Gastroesophageal sphincter (tissue), 4 donors: ENCODE data around the gene DNM3. TPM values are rescaled to one million over a fixed set of nuclear protein-coding genes. Genes with fewer than 3 reads are reported as not detected.

Experiments used
- ATAC-seq: fragments of 150-250 bp; one replicate; pipeline ENCODE4 v1.9.1; 2016; ENCODE audit warnings: mild to moderate bottlenecking, moderate library complexity
- H3K27ac ChIP-seq, 4 donors: fragments of 200-600 bp; sonication (generic) in 3 of 4; 1 replicate in 3 of 4; 2 replicates in 1 of 4; pipeline ENCODE4 v1.5.1; 2016 to 2019
- H3K27me3 ChIP-seq: fragments of 200-600 bp; sonication (generic); one replicate; pipeline ENCODE4 v1.5.1; 2019
- H3K36me3 ChIP-seq, 2 donors: fragments of 200-600 bp; sonication (generic); one replicate each; pipeline ENCODE4 v1.5.1; 2019; ENCODE audit warnings: control low read depth in 1 of 2
- H3K4me1 ChIP-seq, 3 donors: fragments of 200-600 bp; sonication (generic); 1 replicate in 2 of 3; 2 replicates in 1 of 3; pipeline ENCODE4 v1.5.1; 2016 to 2019; ENCODE audit warnings: control low read depth in 2 of 3
- H3K4me3 ChIP-seq, 2 donors: fragments of 200-600 bp; sonication (generic); one replicate each; pipeline ENCODE4 v1.5.1; 2019; ENCODE audit warnings: mild to moderate bottlenecking in 1 of 2, moderate library complexity in 1 of 2
- H3K9me3 ChIP-seq, 3 donors: fragments of 200-600 bp; sonication (generic); one replicate each; pipeline ENCODE4 v1.5.1; 2017 to 2019; ENCODE audit warnings: control low read depth in 2 of 3
- CTCF ChIP-seq, 4 experiments: fragments of 200-600 bp in 2 of 4; fragments of 450-650 bp in 2 of 4; sonication (generic) in 1 of 4; IDR thresholded peaks; one replicate each; pipeline ENCODE4 v1.5.1; 2017 to 2019; ENCODE audit warnings: antibody characterized with exemption in 4 of 4, mild to moderate bottlenecking in 2 of 4, moderate library complexity in 2 of 4
- EP300 ChIP-seq: sonication (generic); formaldehyde crosslinking; IDR thresholded peaks from one replicate; pipeline ENCODE4 v1.6.1; 2017; ENCODE audit warnings: antibody characterized with exemption, mild to moderate bottlenecking
- POLR2A ChIP-seq, 2 donors: fragments of 450-650 bp; IDR thresholded peaks; one replicate each; pipeline ENCODE4 v1.6.1; 2017; ENCODE audit warnings: antibody characterized with exemption in 2 of 2, mild to moderate bottlenecking in 2 of 2, moderate library complexity in 1 of 2
- POLR2AphosphoS5 ChIP-seq: sonication (generic); formaldehyde crosslinking; IDR thresholded peaks from one replicate; pipeline ENCODE4 v1.6.1; 2017; ENCODE audit warnings: antibody characterized with exemption
- WGBS, 2 donors: methylation state at CpG; one replicate each; pipeline ENCODE4 v1.1.5; 2018; ENCODE audit warnings: low coverage in 1 of 2; 5-methylcytosine and 5-hydroxymethylcytosine counted together
- total RNA-seq, 4 donors: library from RNA; depleted of rRNA; stranded (reverse); fragments of >200 nt; gene quantifications; one replicate each; pipeline ENCODE4 v1.1.0, GENCODE V29; 2016

Gene DNM3
- total RNA-seq, 4 donors from 2014 or later = 1.9 to 5.0 (median 3.9) TPM

- WGBS, 2 donors = 83 to 91% methylated on average over 2 to 3 of the region's 3 CpGs
- Histone ChIP-seq H3K9me3 (no peaks in the 10 kb centered on the region), H3K36me3 (no peaks in the 10 kb centered on the region), H3K27ac (no peak overlapping the region), H3K27me3 (no peaks in the 10 kb centered on the region), H3K4me1 (peaks cover 0 to 23% (median 3%) of the 10 kb centered on the region in 3 donors), H3K4me3 (no peak overlapping the region)
- TF ChIP-seq CTCF (IDR thresholded peaks at IDR 0.05) (no peak), POLR2A (IDR thresholded peaks at IDR 0.05) (no peak), EP300 (no peak), POLR2AphosphoS5 (no peak)
- peak; percentile 71 for ATAC-seq
These were observed 426.9 kb downstream of the DNM3 start for GRCh38 chr1:172268237-172268636.

GRCh38 chr1:172269084-172269483, 427.8 kb downstream of the DNM3 start:
- Histone ChIP-seq H3K4me3 (no peak overlapping the region), H3K9me3 (no peaks in the 10 kb centered on the region), H3K27ac (peak overlapping the region; percentile 39 to 65 (median 53)), H3K4me1 (peaks cover 0 to 23% (median 3%) of the 10 kb centered on the region in 3 donors), H3K27me3 (no peaks in the 10 kb centered on the region), H3K36me3 (no peaks in the 10 kb centered on the region)
- ATAC-seq = no peak
- TF ChIP-seq POLR2AphosphoS5 (no peak), EP300 (no peak), POLR2A (IDR thresholded peaks at IDR 0.05) (no peak), CTCF (IDR thresholded peaks at IDR 0.05) (no peak)
- 62 to 78% methylated on average over 5 of the region's 5 CpGs for WGBS, 2 donors

- WGBS, 2 donors = 37 to 52% methylated on average over 3 of the region's 3 CpGs
- H3K4me3 ChIP-seq = no peak overlapping the region
These were observed 428.3 kb downstream of the DNM3 start for GRCh38 chr1:172269644-172270043.

GRCh38 chr1:172270605-172271004, 429.3 kb downstream of the DNM3 start:
- Histone ChIP-seq H3K9me3 (no peaks in the 10 kb centered on the region), H3K36me3 (no peaks in the 10 kb centered on the region), H3K27me3 (no peaks in the 10 kb centered on the region), H3K27ac (peak overlapping the region in 2 of 4 donors; percentile 45 to 61), H3K4me3 (no peak overlapping the region), H3K4me1 (peaks cover 0 to 23% (median 3%) of the 10 kb centered on the region in 3 donors)
- no peak for ATAC-seq
- WGBS, 2 donors = 4% methylated on average over 3 of the region's 3 CpGs
- no peak for TF ChIP-seq EP300
- no peak for TF ChIP-seq POLR2A (IDR thresholded peaks at IDR 0.05)
- TF ChIP-seq CTCF (IDR thresholded peaks at IDR 0.05) = no peak

More at GRCh38 chr1:172269644-172270043, 428.3 kb downstream of the DNM3 start:
- Histone ChIP-seq H3K27ac (peak overlapping the region; percentile 39 to 65 (median 53)), H3K36me3 (no peaks in the 10 kb centered on the region), H3K9me3 (no peaks in the 10 kb centered on the region), H3K27me3 (no peaks in the 10 kb centered on the region), H3K4me1 (peaks cover 0 to 23% (median 3%) of the 10 kb centered on the region in 3 donors)
- TF ChIP-seq CTCF (IDR thresholded peaks at IDR 0.05) (peak in 1 of 4 experiments; percentile 8), POLR2AphosphoS5 (no peak)
- ATAC-seq = no peak

- H3K4me3 ChIP-seq = no peak overlapping the region
- H3K27me3 ChIP-seq = no peaks in the 10 kb centered on the region
- H3K27ac ChIP-seq = no peak overlapping the region
- no peaks in the 10 kb centered on the region for H3K9me3 ChIP-seq
- 55 to 68% methylated on average over 1 of the region's 1 CpG for WGBS, 2 donors
- no peak for TF ChIP-seq POLR2AphosphoS5
- no peak for TF ChIP-seq CTCF (IDR thresholded peaks at IDR 0.05)
- no peak for TF ChIP-seq EP300
- no peak for TF ChIP-seq POLR2A (IDR thresholded peaks at IDR 0.05)
- H3K4me1 ChIP-seq = peaks cover 0 to 23% (median 3%) of the 10 kb centered on the region in 3 donors
- ATAC-seq = no peak
- no peaks in the 10 kb centered on the region for H3K36me3 ChIP-seq
These were observed 430.8 kb downstream of the DNM3 start for GRCh38 chr1:172272087-172272486.
